Type B pancreatic cell (in vitro differentiated cells): ENCODE data around the gene ZBTB5. TPM values are rescaled to one million over a fixed set of nuclear protein-coding genes. Genes with fewer than 3 reads are reported as not detected.
"Not testable (repeated sequence)": the region's sequence is repeated elsewhere in the genome, so short reads cannot be mapped to it uniquely, and the experiment has no call there.

Experiments
- DNase-seq: peaks from one replicate; pipeline ENCODE4 v3.0.0; 2021; ENCODE audit warnings: mixed read lengths; ENCODE audit not compliant: unreplicated experiment; ENCODE audit errors: extremely low spot score
- H3K27ac Mint-ChIP-seq: 2 replicates; pipeline ENCODE4 v1.8.0; 2021; ENCODE audit warnings: mild to moderate bottlenecking, mixed read lengths
- H3K27me3 Mint-ChIP-seq: 2 replicates; pipeline ENCODE4 v1.8.0; 2021; ENCODE audit warnings: mixed read lengths
- H3K36me3 Mint-ChIP-seq: 2 replicates; pipeline ENCODE4 v1.8.0; 2021; ENCODE audit warnings: mixed read lengths
- H3K4me1 Mint-ChIP-seq: one replicate; pipeline ENCODE4 v1.8.0; 2021; ENCODE audit warnings: mixed read lengths; ENCODE audit not compliant: unreplicated experiment
- H3K4me3 Mint-ChIP-seq: 2 replicates; pipeline ENCODE4 v1.8.0; 2021; ENCODE audit warnings: mild to moderate bottlenecking, mixed read lengths
- H3K9me3 Mint-ChIP-seq: 2 replicates; pipeline ENCODE4 v1.8.0; 2021; ENCODE audit warnings: mixed read lengths
- CTCF ChIP-seq: fragments of 200-600 bp; sonication (generic); conservative IDR thresholded peaks from 2 replicates; pipeline ENCODE4 v1.5.0; 2021; ENCODE audit warnings: antibody characterized with exemption, mild to moderate bottlenecking
- total RNA-seq: library from RNA; stranded (reverse); gene quantifications from 2 replicates; pipeline ENCODE4 v1.2.1, GENCODE V29; 2021; ENCODE audit warnings: low replicate concordance

Gene ZBTB5
- total RNA-seq, 1 donor from 2014 or later, result 22.6 TPM

- Mint-ChIP-seq H3K27me3 (peaks cover 11% of the 10 kb centered on the region), H3K4me1 (peaks cover 9% of the 10 kb centered on the region), H3K4me3 (no peak overlapping the region), H3K9me3 (no peaks in the 10 kb centered on the region), H3K36me3 (no peaks in the 10 kb centered on the region), H3K27ac (no peak overlapping the region)
- DNase-seq, result no peak
- no peak for TF ChIP-seq CTCF
These were observed 15.5 kb upstream of the ZBTB5 start for GRCh38 chr9:37480759-37481158.

GRCh38 chr9:37477987-37478619 is 12.9 kb upstream of the ZBTB5 start:
- H3K4me1 Mint-ChIP-seq, H3K4me3 Mint-ChIP-seq, H3K36me3 Mint-ChIP-seq, DNase-seq, H3K27ac Mint-ChIP-seq, H3K9me3 Mint-ChIP-seq: not testable (repeated sequence)
- peaks cover 11% of the 10 kb centered on the region for H3K27me3 Mint-ChIP-seq

GRCh38 chr9:37477443-37477842 is 12.2 kb upstream of the ZBTB5 start:
- not testable (repeated sequence) for DNase-seq, H3K4me1 Mint-ChIP-seq, H3K4me3 Mint-ChIP-seq, H3K9me3 Mint-ChIP-seq, H3K36me3 Mint-ChIP-seq, H3K27ac Mint-ChIP-seq
- peaks cover 11% of the 10 kb centered on the region for H3K27me3 Mint-ChIP-seq

GRCh38 chr9:37476930-37477329 is 11.7 kb upstream of the ZBTB5 start:
- no peaks in the 10 kb centered on the region for H3K9me3 Mint-ChIP-seq
- H3K27ac Mint-ChIP-seq, result no peak overlapping the region
- no peak overlapping the region for H3K4me3 Mint-ChIP-seq
- no peaks in the 10 kb centered on the region for H3K36me3 Mint-ChIP-seq
- peaks cover 11% of the 10 kb centered on the region for H3K27me3 Mint-ChIP-seq
- H3K4me1 Mint-ChIP-seq, result peaks cover 8% of the 10 kb centered on the region
- no peak for DNase-seq
- no peak for TF ChIP-seq CTCF

- Mint-ChIP-seq H3K4me3 (no peak overlapping the region), H3K4me1 (peaks cover 14% of the 10 kb centered on the region), H3K9me3 (no peaks in the 10 kb centered on the region), H3K27ac (no peak overlapping the region), H3K36me3 (no peaks in the 10 kb centered on the region), H3K27me3 (peaks cover 11% of the 10 kb centered on the region)
- DNase-seq, result no peak
- no peak for TF ChIP-seq CTCF
These were observed 9.2 kb upstream of the ZBTB5 start for GRCh38 chr9:37474438-37474837.

GRCh38 chr9:37473982-37474381 is 8.7 kb upstream of the ZBTB5 start:
- H3K27ac Mint-ChIP-seq, H3K36me3 Mint-ChIP-seq, DNase-seq, H3K9me3 Mint-ChIP-seq, H3K4me3 Mint-ChIP-seq: not testable (repeated sequence)
- Mint-ChIP-seq H3K4me1 (peaks cover 14% of the 10 kb centered on the region), H3K27me3 (peaks cover 11% of the 10 kb centered on the region)

GRCh38 chr9:37471942-37472684 is 6.9 kb upstream of the ZBTB5 start:
- H3K36me3 Mint-ChIP-seq, result no peaks in the 10 kb centered on the region
- peaks cover 4% of the 10 kb centered on the region for H3K27me3 Mint-ChIP-seq
- H3K9me3 Mint-ChIP-seq, result no peaks in the 10 kb centered on the region
- H3K4me1 Mint-ChIP-seq, result peaks cover 14% of the 10 kb centered on the region
- TF ChIP-seq CTCF, result no peak
- no peak for DNase-seq
- peak overlapping the region; percentile 85 for H3K4me3 Mint-ChIP-seq
- H3K27ac Mint-ChIP-seq, result peak overlapping the region; percentile 92
